HEK293T (cell line): ENCODE results near the gene SLC22A6.

Source experiments
- ELF4 ChIP-seq: fragments of 450-650 bp; IDR thresholded peaks from 2 replicates; pipeline ENCODE4 v1.6.1; 2017; ENCODE audit warnings: antibody characterized with exemption
- FOXM1 ChIP-seq: fragments of 450-650 bp; IDR thresholded peaks from 2 replicates; pipeline ENCODE4 v1.6.1; 2017; ENCODE audit warnings: mild to moderate bottlenecking, borderline replicate concordance
- LEF1 ChIP-seq: fragments of 450-650 bp; IDR thresholded peaks from 2 replicates; pipeline ENCODE4 v1.6.1; 2017; ENCODE audit warnings: mild to moderate bottlenecking, borderline replicate concordance
- PKNOX1 ChIP-seq: fragments of 450-650 bp; IDR thresholded peaks from 2 replicates; pipeline ENCODE4 v1.6.1; 2016
- SP1 ChIP-seq: fragments of 450-650 bp; IDR thresholded peaks from 2 replicates; pipeline ENCODE4 v1.6.1; 2017
- TARDBP ChIP-seq: fragments of 450-650 bp; IDR thresholded peaks from 2 replicates; pipeline ENCODE4 v1.6.1; 2016
- ZNF384 ChIP-seq: fragments of 450-650 bp; IDR thresholded peaks from 2 replicates; pipeline ENCODE4 v1.6.1; 2016

GRCh38 chr11:62999649-63000048 lies 14.9 kb upstream of the SLC22A6 start:
- TF ChIP-seq ZNF384 (no peak), TARDBP (no peak), PKNOX1 (no peak), SP1 (no peak), LEF1 (no peak), FOXM1 (no peak), ELF4 (no peak)
